Neuron (in vitro differentiated cells): ENCODE data around the gene TRIB2.

Experiments used
- H2AFZ ChIP-seq: one replicate; pipeline ENCODE4 v1.6.1; 2013; ENCODE audit warnings: low read depth, mild to moderate bottlenecking, inconsistent platforms, low read length, moderate library complexity
- H3K27me3 ChIP-seq: one replicate; pipeline ENCODE4 v1.6.1; 2013; ENCODE audit warnings: low read length; ENCODE audit not compliant: insufficient read depth
- H3K36me3 ChIP-seq: one replicate; pipeline ENCODE4 v1.6.1; 2013; ENCODE audit warnings: low read length; ENCODE audit not compliant: insufficient read depth
- H3K4me1 ChIP-seq: one replicate; pipeline ENCODE4 v1.6.1; 2013; ENCODE audit warnings: low read length; ENCODE audit not compliant: insufficient read depth
- H3K4me3 ChIP-seq: 2 replicates; pipeline ENCODE4 v1.5.1; 2013; ENCODE audit warnings: mild to moderate bottlenecking, low read length, moderate library complexity
- H3K9me3 ChIP-seq: one replicate; pipeline ENCODE4 v1.6.1; 2013; ENCODE audit warnings: low read length

The TRIB2 gene

DNA sequence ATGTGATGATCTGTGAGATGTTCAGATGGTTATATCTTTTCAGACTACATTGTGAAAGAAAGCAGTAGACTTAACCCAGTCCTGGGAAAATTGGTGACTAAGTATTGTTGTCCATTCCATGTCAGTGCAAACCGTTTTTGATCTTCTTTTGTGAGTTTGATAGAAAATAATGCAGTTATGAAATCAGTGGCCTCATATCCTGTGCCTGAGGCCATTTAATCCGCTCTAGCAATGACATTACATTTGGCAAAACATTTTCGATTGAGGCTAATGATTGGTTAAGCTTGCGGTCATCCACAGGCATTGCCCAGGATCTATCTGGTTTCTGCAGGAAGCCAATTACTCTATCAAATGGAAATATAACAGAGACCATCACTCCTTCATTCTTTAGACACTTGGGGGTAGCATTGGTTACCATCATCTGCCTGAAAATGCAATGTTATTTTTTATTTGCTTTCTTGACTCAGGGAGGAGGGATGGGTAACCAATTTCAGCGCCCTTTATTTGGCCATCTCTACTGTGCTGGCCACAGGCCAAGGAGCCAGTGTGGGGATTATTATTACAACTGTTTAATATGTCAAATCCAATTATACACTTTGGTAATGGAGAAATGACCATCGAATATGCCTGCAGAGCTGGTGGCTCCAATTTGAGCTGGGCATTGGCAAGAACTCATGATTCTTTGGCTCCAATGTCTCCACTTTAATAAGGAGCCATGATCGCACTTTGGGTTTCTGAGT, 33.6 kb downstream of the TRIB2 start:
- Histone ChIP-seq H3K9me3 (peaks cover 2% of the 10 kb centered on the region), H3K27me3 (no peaks in the 10 kb centered on the region), H3K36me3 (no peaks in the 10 kb centered on the region), H2AFZ (no peak overlapping the region), H3K4me3 (no peak overlapping the region), H3K4me1 (no peaks in the 10 kb centered on the region)

DNA sequence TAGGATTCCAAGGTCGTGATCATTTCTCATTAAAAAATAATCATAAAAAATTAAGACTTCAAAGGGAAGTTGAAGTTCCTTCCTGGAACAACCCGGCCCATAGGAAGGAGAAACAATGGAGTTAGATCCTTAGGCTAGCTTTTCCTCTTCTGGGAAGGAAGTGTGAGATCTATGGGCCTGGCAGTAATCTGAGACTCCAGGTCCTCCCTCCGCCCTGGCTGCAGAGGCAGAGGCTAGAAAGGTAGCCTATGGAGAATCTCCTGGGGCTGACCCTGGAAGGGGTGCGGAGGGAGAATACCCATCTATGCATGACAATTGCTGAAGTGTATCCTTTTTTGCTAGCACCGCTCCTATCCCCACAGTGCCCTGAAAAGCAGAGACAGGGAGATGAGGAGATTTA, 37.9 kb downstream of the TRIB2 start:
- Histone ChIP-seq H3K27me3 (no peaks in the 10 kb centered on the region), H3K4me3 (no peak overlapping the region), H3K36me3 (no peaks in the 10 kb centered on the region), H2AFZ (no peak overlapping the region), H3K9me3 (no peaks in the 10 kb centered on the region), H3K4me1 (no peaks in the 10 kb centered on the region)

DNA sequence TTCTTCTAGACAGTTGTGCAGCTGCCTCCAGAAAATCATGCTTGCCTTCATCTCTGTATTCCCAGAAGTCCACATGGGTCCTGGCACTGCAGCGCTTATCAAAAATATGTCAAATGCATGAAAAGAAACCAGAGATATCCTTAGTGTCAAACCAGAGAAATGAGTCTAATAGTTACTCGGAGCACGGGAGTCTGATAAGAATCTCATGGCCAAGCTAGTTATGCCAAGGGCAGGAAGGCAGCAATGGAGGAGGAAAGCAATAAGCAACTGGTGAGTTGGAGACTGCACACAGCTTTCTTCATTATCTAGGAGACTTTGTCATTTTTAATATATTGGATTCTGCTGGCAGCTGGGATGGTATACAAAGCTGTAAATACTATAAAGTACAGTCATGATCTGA, 38.6 kb downstream of the TRIB2 start:
- Histone ChIP-seq H3K36me3 (no peaks in the 10 kb centered on the region), H2AFZ (no peak overlapping the region), H3K4me3 (no peak overlapping the region), H3K9me3 (no peaks in the 10 kb centered on the region), H3K27me3 (no peaks in the 10 kb centered on the region), H3K4me1 (no peaks in the 10 kb centered on the region)

DNA sequence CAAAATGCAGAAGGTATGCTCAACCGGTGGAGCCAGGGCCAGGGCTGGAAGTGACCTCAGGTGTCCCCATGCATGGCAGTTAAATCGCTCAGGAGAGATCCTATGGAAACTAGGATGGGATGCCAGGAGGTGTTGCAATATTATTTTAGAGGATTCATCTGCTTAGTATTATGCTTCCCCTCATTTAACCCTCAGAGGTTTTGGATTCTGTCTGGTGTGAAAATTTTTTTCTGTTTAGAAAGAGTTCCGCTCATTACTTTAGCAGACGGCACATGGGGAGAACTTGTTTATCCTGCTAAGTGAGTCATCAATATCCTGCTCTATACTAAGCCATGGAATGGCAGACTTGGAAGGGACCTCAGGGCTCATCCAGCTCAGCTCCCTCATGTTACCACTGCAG, 42.5 kb downstream of the TRIB2 start:
- H3K36me3 ChIP-seq: no peaks in the 10 kb centered on the region
- H3K4me1 ChIP-seq: no peaks in the 10 kb centered on the region
- no peak overlapping the region for H3K4me3 ChIP-seq
- no peaks in the 10 kb centered on the region for H3K27me3 ChIP-seq
- H2AFZ ChIP-seq: no peak overlapping the region
- no peaks in the 10 kb centered on the region for H3K9me3 ChIP-seq

DNA sequence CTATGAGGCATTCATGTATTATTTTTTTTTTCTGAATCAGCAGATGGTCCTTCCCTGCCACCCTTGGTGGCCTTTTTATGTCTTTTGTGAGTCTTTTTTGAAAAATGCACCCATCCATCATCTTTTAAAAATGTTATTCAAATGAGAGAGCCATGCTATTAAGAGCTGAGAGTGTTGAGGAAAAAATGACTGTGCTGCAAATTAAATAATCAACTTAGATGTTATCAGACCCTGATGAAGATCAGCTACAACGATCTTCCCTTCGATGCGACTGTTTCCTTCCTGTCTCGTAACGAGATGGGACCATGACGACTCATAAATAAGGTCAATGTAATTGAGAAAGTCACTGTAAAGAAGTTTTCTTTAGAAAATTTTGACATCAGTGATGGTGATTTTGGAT, 44.4 kb downstream of the TRIB2 start:
- Histone ChIP-seq H2AFZ (no peak overlapping the region), H3K4me1 (no peaks in the 10 kb centered on the region), H3K27me3 (no peaks in the 10 kb centered on the region), H3K9me3 (no peaks in the 10 kb centered on the region), H3K4me3 (no peak overlapping the region), H3K36me3 (no peaks in the 10 kb centered on the region)

DNA sequence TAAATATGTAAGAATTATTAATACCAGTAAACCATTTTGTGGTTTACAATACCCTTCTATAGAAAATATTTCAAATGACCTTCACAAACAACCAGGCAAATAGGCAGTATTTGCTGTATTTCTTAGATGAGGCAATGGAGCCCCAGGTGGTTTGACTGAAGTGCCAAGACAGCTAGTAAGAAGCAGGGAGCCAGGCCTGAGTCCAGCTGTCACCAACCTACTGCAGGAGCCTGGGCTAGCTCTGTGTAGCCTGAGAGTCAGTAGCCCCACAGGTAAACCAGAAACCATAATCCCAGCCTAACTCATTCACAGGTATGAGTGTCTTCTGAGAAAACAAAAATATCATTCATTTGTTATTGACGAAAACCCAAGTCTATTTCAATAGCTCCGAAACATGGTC, 45.6 kb downstream of the TRIB2 start:
- H3K9me3 ChIP-seq: no peaks in the 10 kb centered on the region
- H3K27me3 ChIP-seq: no peaks in the 10 kb centered on the region
- H3K4me1 ChIP-seq: no peaks in the 10 kb centered on the region
- no peaks in the 10 kb centered on the region for H3K36me3 ChIP-seq
- H2AFZ ChIP-seq: no peak overlapping the region
- H3K4me3 ChIP-seq: no peak overlapping the region

DNA sequence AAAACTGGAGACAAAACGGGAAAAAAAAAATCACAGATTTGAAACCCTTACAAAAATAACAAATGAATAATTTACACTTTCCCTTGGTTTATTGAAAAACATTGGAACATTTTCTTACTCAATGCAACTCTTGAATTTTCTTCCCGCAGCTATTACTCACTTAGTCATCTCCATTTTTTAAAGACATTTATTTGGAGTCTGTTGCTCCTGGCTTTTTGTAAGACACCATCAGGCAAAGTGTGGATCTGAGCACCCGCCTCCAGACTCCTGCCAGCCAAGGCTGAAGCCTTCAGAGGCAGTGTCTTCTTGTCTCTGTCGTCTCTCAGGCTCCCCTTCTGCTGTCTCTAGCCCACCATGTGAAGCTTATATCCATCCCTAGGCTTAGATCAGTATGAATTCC, 46.2 kb downstream of the TRIB2 start:
- H3K9me3 ChIP-seq: no peaks in the 10 kb centered on the region
- H2AFZ ChIP-seq: no peak overlapping the region
- no peaks in the 10 kb centered on the region for H3K27me3 ChIP-seq
- H3K36me3 ChIP-seq: no peaks in the 10 kb centered on the region
- H3K4me1 ChIP-seq: no peaks in the 10 kb centered on the region
- H3K4me3 ChIP-seq: no peak overlapping the region

DNA sequence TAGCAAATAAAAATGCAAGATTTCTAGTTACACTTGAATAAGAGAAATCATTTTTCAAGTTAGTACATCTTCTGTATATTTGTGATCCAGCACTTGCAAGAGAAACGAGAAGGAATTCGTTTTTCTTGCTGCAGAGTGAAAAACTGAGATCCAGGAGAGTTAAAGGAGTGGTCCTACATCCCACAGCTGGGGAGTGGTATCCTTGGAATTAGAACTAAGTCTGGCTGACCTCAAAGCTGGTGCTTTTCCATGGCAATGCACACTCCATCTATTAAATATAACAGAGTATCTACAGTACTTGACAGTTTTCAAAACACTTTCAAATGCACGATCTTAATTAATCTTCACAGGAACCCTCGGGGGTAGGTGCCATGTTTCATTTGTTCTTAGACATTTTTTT, 46.8 kb downstream of the TRIB2 start:
- no peaks in the 10 kb centered on the region for H3K36me3 ChIP-seq
- no peaks in the 10 kb centered on the region for H3K27me3 ChIP-seq
- H3K4me1 ChIP-seq: no peaks in the 10 kb centered on the region
- H2AFZ ChIP-seq: no peak overlapping the region
- no peak overlapping the region for H3K4me3 ChIP-seq
- H3K9me3 ChIP-seq: no peaks in the 10 kb centered on the region

DNA sequence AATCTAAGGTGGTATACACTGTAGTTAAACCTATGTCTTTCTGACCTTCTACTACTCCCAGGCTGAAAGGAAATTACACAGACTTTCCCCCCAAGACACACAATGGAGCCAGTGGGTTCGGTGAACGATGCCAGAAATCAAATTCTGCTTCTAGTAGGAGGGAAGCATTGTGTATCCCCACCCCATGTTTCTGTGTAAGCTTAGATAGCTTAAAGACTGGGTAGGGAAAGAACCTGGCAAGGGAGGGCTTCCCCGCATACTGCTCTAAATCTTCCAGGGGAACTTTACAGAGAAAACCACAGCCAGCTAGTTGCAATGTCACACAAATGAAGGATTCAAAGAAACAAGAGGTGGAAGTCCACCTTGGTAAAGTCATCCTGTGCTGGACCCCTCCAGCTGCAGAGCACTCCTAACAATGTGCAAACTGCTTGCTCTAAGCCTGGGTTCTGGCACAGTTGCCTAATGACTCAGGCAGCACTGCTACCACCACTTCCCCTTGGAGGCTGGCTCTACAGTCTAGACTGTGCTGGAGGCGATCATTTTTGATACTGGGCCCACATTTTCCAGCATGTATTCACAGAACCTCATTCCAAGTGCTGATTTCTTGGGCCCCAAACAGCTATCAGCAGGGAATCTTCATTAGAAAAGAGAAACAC, 47.5 kb downstream of the TRIB2 start:
- Histone ChIP-seq H3K36me3 (no peaks in the 10 kb centered on the region), H3K27me3 (no peaks in the 10 kb centered on the region), H2AFZ (no peak overlapping the region), H3K9me3 (no peaks in the 10 kb centered on the region), H3K4me1 (no peaks in the 10 kb centered on the region), H3K4me3 (no peak overlapping the region)

DNA sequence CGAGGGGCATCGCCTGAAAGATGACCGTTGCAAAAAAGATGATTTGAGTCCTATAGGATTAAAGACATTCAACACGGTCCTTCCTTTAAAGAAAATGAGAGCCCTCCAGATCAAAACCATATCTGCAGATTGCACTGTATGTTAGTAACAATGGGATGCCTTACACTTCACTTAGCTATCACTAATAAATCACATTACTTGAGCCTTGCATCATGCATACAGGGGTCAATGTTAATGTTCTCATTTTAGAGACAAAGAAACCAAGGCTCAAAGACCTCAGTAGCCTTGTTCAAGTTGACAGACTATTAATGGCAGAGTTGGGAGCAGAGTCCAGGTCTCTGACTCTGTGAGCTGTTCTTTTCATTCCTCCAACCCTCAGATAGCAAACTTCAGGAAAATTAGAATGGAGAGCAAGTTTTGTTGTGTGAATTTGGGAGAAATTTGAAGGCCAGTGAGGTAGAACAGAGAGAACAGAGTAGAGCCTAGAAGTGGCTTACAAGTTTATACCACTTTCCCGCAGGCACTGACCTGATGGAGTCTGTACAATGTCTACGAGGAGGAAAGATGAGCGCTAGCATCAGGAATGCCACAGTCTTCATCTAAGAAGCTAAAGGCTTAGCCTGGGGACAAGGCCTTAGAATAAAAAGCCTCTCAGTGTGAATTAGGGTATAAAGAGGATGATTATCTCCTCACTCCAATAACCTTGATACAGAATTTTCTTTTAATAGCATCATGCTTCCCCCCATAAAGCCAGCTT, 48.3 kb downstream of the TRIB2 start:
- H2AFZ ChIP-seq: no peak overlapping the region
- H3K9me3 ChIP-seq: no peaks in the 10 kb centered on the region
- no peak overlapping the region for H3K4me3 ChIP-seq
- no peaks in the 10 kb centered on the region for H3K27me3 ChIP-seq
- no peaks in the 10 kb centered on the region for H3K36me3 ChIP-seq
- H3K4me1 ChIP-seq: no peaks in the 10 kb centered on the region

DNA sequence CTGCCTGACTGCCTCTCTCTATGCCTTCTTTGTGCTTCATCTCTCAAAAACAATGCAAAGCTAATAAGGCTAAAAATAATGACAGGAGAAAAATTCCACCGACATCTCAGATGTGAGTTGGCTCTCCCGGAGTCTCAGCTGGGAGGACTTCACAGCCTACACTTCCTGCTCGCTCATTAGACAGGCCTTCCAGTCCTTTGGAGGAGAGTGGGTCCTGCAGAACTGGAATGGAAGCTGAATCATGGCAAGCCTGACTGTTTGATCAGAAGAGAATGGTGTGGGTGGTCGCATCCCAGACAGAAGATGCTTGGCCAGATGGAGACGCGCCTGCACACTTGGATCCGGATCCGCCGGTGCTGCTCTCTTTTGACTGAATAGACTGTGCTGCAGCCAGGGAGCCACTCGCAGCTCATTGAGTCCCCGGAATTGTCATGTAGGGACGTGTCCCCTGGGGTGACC, 49.7 kb downstream of the TRIB2 start:
- Histone ChIP-seq H3K9me3 (no peaks in the 10 kb centered on the region), H3K4me3 (no peak overlapping the region), H3K36me3 (no peaks in the 10 kb centered on the region), H3K4me1 (no peaks in the 10 kb centered on the region), H3K27me3 (no peaks in the 10 kb centered on the region), H2AFZ (no peak overlapping the region)

DNA sequence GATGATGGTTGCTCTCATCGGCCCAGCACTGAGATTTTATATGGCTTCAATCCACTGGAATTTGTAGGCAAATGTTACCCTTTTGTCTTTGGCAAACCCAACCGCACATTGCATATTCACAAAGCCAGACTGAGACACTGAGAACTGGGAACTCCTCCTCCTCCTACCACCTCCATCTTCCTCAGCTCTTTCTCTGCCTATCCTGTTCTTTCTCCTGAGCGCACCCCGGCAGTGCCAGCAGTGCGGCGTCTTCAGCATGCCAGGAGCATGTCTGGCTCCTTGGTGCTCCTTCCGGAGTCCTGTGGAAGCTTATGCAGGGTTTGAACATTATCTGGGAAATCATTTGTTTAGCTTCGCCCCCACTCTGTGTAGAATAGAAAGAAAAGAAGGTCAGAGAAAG, 50.8 kb downstream of the TRIB2 start:
- H3K4me3 ChIP-seq: no peak overlapping the region
- H3K9me3 ChIP-seq: no peaks in the 10 kb centered on the region
- no peaks in the 10 kb centered on the region for H3K36me3 ChIP-seq
- H3K27me3 ChIP-seq: no peaks in the 10 kb centered on the region
- no peak overlapping the region for H2AFZ ChIP-seq
- no peaks in the 10 kb centered on the region for H3K4me1 ChIP-seq

DNA sequence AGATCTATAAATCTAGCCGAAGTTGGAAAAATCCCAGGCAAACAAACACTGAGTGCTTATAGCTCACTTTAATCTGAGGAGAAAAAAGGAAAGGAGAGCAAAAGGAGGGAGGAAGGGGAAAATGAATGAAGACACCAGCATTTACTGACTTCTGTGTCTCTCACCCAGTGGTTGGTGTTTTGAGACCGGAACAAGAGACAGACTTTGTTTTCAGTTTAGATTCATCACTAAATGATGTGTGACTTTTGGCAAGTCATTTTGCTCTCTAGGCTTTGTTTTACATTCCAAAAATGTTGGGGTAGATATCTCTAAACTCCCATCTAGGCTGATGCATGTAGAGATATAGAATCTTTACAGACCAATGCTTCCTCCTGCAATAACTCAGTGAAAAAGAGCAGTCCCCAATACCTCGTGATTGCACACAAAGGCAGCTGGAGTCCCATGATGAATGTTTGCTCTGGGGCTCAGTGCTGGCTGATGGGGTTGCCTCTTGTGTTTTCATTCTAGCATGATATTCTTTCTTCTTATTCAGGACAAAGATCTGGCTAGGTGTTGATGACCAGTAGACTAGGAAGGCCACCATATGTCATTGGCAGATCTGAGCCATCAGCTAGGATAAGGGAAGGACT, 51.4 kb downstream of the TRIB2 start:
- no peaks in the 10 kb centered on the region for H3K36me3 ChIP-seq
- no peak overlapping the region for H2AFZ ChIP-seq
- H3K9me3 ChIP-seq: no peaks in the 10 kb centered on the region

More for the DNA sequence above, 51.4 kb downstream of the TRIB2 start:
- H3K4me1 ChIP-seq: no peaks in the 10 kb centered on the region
- no peak overlapping the region for H3K4me3 ChIP-seq
- H3K27me3 ChIP-seq: no peaks in the 10 kb centered on the region
